GM18517 (cell line): Measurements from ENCODE around the gene IL3.

Experiments
- ATAC-seq: cut with Tn5 transposase; IDR thresholded peaks from one replicate; pipeline ENCODE4 v1.9.1; 2021; ENCODE audit warnings: mild to moderate bottlenecking, moderate library complexity; ENCODE audit not compliant: unreplicated experiment

Gene IL3, protein sequence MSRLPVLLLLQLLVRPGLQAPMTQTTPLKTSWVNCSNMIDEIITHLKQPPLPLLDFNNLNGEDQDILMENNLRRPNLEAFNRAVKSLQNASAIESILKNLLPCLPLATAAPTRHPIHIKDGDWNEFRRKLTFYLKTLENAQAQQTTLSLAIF

DNA sequence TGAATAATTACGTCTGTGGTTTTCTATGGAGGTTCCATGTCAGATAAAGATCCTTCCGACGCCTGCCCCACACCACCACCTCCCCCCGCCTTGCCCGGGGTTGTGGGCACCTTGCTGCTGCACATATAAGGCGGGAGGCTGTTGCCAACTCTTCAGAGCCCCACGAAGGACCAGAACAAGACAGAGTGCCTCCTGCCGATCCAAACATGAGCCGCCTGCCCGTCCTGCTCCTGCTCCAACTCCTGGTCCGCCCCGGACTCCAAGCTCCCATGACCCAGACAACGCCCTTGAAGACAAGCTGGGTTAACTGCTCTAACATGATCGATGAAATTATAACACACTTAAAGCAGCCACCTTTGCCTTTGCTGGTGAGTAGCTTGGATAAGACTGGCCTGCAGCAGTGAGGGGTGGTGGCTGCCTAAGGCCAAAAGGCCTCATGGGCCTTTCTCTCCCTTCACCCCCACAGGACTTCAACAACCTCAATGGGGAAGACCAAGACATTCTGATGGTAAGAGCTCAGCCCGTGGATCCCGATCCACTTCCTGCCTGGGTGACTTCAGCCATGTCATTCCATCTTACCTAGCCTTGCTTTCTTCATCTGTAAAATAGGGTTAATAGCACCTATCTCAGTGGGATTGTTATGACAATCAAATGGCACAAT lies at the start of gene IL3:
TSS of gene IL3 (plus strand) at position 155 of the 661 bp plus-strand sequence. CDS start at position 207, 52 bp downstream.
- no peak for ATAC-seq

DNA sequence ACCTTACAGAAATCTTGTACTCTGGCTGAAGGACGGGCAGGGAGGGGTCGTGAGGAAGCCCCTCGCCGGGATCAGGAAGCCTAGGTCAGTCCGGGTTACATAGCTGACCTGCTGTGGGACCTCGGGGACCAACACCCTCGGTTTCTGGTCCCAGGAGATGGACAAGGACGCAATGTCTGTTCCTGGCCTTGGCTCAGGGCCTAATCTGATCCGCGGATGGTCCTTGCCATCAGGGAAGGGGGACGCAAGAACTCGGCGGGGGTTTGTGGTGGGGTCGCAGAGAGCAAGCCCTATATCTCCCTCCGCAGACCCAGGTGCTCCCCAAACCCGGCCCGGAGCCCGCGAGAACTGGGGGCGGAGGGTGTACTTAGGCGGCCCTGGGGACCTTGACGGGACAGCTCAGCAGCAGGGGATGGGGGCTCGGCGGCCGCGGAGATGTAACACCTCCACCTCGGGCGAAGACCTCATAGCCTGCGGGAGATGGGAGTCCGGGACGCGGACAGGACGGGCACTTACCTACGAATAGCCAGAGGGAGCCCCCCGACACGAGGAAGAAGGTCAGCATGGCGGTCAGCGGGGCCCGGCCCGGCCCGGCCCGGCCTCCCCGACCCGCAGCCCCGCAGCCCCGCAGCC lies 49.4 kb upstream of the IL3 start:
- ATAC-seq, result no peak

DNA sequence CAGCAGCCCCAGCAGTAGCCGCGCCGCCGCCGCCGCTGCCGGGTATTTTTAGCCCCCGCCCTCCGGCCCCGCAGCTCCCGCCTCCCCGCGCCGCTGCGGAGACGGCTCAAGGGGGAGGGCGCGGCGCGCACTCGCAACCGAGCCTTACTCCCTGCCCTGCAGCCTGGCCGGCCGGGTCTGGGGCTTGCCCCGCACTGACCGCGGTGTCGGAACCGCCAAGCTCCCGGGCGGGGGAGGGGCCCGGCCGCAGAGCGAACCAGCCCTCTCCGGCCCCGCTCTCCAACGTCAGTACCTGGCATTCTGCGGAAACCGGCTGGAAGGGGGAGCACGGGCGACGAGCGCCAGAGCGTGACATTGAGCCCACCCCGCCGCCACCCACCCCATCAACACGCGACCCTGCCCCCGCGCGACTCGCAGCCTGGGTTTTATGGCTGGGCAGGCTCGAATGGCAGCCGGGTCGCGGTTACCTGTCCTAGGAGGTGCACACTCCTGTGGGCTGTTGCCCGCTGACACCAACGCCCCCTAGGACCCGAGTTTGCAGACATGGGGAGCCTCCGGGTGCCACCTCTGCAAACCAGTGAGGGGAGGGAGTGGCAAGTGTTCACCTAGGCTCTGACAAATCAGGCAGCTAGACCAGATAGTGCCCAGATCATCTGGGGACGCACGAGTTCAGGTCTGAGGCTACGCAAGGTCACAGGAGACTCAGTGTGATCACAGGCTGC lies 48.7 kb upstream of the IL3 start, which contains the start of gene ACSL6:
TSS of gene ACSL6 (minus strand) at position 37 of the 722 bp plus-strand sequence. CDS start 105 bp downstream, outside the sequence.
- no peak for ATAC-seq

DNA sequence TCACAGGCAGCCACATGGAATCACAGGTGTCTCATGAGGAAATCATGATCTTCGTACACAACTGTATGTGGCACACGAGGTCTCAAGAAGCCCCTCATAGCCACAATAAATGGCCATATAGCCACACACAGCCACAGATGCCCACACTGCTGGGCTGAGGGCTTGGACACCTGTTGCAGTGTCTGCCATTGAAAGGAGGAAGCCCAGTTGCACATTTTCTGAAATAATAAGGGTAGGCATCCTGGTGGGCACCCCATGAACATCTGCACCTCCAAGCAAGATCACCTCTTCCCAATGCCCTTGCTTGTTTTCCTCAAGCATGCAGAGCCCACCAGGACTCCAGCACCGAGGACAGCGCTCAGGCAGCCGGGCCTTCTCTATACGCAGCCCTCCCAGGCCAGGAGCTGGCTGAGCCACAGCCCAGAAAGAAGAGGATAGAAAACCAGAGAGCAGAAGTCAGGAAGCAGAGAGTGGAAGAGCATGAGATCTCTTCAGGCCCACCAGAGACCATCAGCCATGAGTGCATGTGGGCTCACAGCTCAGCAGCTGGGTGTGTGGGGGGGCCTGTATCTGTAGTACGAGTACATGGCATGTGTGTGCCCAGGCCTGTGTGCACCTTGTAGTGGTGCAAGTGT lies 48.0 kb upstream of the IL3 start:
- no peak for ATAC-seq

DNA sequence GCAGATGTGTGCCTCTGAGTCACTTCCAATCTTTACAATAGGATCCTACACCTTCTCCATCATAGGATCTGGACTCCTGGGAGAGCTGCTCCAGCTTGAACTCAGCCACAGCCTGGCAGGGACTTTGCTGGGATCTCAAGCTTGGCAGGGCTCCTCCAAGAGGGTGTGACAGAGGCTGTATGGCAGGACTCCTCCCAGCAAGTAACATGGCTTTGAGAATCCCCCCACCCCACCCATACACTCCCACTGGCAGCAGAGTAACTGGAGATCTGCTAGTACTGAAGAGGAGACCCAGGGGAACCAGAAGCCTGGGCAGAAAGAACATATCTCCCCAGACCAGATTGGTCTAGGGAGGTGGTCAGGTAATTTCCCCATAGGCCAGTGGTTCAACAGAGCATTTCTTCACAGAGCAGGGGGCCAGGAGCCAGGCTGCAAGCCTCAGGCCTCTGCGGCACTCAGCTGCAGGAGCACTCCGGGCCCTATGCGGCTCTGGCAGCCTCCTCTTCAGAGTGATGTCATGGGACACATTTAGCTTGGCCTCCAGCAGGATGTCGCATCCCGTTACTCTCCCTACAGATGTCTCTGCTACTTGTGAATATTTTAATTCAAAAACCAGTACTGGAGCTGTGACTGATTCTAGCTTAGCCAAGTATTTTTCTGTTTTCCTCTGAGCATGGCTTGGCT lies 47.3 kb upstream of the IL3 start:
- no peak for ATAC-seq

DNA sequence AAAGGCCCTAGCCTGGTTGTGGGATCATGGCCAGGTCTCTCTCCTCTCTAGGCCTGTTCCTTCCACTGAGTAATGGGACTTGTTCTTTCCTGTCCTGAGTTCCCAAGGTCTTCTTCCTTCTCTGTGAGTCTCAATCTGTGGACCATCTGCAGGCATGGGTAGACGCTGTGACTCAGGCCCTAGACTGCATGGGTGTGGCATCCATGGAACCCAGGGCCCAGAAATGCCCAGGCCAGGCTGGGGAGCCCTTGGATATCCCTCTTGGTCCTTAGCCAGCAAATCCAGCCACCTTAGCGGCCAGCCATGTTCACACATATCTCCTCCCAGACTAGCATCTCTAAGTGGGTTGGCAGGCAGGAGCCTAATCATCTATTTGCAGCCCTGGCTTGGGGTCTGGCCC lies 46.7 kb upstream of the IL3 start:
- ATAC-seq, result no peak

DNA sequence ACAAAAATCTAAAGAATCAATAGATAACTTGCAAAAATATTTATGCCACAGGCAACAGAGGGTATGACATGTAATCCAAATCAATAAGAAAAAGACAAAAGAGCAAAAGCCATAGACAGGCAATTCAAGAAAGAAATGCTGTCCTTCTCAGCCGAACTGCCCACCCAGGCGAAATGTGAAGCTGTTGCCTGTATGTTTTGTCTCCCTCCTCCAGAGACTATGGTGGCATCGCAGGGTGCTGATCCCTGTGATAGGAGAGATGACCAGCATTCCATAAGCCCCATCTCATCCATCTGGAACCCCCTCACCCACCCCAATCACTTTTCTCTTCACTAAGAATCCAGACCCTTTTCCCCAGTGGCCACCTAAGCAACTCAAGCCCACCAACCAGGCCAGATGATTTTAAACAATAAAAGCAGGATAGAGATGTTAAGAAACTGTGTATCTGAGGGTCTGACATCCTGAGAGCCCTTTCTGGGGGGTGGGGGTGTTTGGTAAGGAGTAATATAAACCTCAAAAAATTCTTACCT lies 43.7 kb upstream of the IL3 start:
- no peak for ATAC-seq

DNA sequence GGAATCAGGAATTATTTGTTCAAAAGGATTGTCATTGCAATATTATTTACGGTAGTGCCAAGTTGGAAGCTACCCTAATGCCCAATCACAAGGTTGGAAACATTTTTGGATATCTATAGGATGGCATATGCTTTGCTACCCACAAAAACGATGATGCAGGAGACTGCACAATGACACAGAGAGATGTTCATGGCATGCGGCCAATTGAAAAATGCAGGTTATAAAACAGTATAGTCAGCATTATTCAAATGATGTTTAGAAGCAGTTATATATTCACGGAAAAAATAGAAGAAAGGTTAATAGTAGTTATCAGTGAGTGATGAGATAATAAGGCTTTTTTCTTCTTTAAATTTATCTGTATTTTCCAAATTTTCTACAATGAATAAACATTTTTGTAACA lies 43.1 kb upstream of the IL3 start:
- no peak for ATAC-seq

DNA sequence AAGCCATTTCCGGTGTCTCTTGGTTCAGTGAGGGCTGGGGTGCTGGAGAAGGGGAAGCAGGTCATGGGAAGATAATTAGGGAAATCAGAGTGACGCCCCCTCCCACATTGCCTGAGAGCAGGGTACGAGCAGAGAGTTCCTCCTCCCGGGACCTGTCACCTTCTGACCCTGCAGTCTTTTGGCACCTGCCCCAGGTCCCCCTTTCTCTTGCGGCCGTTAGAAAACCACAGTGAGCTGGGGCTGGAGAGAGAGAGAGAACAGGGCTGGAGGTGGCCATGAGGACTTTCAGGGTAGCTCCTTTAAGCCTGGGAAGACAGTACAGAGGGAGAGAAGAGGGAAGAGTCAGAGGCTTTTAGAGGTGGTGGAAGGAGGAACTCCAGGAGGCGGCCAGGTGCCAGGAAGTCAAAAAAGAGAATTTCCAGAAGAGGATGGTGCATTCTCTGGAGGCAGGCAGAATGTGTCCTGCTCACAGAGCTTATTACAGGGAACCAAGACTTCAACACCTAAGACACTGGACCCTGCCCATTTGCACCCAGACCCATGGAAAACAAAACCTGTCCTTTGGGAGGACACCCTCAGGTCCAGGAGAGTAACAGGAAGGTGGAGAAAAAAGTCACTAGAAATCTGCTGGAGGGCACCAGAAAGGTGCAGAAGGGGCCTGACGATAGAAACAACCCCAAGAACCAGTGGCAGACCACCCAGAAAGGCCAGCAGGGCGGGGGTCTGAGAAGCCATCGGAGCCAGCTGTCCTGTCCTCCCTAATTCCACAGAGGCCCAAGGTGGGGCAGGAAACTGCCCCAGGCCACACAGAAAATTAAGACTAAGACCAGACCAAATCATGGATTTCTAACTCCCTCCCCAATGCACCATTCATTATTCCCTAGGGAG lies 42.5 kb upstream of the IL3 start:
- no peak for ATAC-seq

DNA sequence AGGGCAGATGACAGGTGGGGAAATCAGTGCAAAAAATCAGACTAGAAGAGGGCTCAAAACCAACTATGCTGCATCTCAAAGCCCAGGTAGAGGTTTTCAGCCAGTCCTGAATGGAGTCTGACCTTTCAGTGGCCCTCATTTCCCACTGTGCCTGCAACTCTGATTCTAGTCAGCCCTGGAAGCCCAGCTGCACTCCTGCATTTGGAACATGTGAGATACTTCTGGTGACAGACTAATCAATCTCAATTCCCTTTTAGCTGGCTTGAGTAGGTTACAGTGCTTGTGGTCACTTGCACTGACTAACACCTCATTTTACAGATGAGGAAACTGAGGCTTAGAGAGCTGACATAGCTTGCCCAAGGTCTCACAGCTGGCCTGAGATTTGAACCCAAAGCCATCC lies 41.1 kb upstream of the IL3 start:
- ATAC-seq, result no peak

DNA sequence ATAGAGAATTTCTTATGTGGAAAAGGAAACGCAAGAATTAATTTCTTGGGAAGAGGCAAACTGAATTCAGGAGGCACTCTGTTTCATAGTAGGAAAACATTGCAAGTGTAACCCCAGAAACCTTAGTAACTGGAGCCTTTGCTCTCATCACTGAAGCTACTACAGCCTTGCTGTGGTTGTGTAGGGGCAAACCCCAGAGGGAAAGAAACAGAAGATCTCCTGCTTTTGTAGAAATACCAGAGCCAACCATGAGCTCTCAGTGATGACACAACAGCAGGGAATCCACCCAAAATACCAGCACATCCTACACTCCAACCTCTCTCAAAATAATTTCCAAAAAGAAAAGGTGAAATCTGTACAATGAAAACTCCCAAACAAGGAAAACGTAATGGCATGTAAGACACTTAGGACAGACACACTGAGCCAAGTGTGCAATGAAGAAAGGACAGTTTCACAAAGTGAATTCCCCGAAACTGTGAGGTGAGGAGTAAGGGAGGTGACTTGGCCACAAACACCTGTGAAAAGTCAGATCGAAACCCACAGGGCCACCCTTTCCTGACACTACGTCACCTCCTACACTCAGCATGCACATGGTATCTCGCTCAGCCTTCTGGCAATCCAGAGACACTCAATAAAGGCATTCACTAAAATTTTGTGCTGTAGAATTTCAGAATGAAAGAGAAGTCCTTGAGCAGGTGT lies 40.4 kb upstream of the IL3 start:
- peak; percentile 99 for ATAC-seq

DNA sequence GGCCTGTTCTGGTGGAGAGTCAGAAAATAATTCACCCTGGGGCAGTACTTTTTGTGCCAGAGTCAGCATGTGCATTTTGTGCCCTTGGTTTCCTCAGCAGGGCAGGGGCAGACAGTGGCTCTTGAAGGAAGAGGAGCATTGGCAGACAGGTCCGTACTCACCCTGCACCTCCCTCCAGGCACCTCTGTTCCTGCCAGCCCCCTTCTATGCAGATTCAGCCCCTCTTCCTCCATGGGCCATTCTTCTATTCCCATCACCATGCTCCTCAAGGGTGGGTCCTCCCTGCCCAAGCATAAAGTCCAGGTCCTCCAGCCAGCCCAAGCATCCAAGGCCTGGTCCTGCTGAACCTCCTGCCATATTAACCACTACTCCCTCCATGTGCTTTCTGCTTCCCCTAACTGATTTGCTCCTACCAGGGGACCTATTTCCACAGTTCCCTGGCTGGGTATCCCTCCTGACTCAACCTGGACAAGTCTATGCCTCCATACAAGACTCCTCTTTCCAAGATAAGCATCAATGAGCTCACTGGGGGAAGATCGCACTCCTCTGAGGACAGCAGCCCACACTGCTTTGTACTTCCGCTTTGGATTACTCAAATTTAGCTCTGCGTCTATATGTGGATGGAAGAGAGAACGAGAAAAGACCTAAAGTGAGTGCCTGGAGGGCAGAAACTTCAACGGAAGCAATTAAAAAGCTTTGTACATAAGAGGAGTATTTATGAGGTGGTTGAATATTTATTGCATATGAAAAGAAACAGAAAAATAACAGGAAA lies 39.7 kb upstream of the IL3 start:
- no peak for ATAC-seq

DNA sequence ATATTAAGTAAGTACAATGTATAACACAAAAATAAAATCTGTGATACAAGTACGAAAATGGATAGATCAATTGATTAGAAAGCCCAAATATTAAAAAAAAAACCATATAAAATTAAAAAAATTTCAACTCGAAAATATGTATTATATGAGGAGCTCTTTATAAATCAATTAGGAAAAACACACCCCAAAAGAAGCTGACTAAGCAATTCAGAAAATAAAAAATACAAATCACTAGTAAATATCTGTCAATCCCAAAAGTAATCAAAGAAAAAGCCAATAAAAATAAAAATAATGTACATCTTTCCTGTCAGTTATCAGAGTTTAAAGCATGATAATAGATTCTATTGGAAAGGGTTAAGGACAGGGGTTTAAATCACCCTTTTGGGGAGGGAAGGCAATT lies 38.8 kb upstream of the IL3 start:
- ATAC-seq, result no peak

DNA sequence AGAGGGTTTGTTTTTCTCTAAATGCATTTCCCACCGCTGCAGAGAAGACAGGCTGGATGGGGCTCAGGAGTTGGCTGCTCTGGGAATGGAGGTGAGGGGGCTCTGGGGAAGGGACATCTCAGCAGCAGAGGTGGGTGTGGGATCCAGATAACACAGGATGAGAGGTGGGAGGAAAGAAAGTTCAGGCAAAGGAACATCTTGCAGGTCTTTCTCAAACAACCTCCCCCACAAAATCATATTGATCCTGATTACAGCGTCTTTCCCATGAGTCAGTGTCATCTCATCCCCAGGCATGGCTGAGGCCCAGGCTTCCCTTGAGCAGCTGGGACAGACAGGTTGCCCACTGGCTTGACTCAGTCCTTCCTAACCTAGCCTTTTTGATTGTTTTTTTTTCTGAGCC lies 37.7 kb upstream of the IL3 start:
- ATAC-seq, result no peak

DNA sequence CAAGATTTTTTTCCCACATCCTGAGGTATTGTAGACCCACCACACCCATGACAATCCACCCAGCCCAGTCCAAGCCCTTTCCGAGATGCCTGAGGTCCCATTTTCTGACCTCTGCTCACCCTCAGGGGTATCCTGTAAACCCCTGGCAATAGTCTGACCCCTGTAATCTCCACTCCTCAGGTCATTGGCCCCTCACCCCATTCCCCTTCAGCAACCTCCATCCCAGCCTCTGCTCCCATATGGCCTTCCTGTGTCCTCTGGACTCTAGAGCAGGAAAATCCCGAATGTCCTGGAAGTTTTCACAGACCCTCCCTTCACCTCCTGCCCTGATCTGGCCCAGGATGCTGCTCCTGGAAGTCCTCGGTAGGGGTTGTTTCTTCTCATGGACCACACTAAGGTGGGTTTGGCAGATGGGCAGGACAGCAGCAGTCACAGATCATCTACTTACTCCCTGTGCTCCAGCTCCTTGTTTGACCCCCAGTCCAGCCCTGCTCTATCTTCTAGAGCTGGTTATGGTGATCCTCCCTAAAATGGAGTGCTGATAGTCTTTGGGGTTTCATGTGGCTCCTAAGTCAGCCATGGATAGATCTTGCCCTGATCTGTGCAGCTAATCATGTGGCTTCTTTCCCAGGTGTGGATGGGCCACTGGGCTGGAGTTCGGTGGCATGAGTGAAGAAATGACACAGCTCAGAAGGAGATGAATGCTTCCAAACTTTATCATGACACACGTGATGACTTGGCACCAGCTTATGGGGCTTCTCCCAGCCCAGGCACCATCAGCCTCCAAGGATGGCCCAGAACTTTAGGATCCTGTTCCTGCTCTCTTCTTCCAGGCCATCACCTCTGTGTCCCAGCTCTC lies 37.0 kb upstream of the IL3 start:
- ATAC-seq, result no peak

DNA sequence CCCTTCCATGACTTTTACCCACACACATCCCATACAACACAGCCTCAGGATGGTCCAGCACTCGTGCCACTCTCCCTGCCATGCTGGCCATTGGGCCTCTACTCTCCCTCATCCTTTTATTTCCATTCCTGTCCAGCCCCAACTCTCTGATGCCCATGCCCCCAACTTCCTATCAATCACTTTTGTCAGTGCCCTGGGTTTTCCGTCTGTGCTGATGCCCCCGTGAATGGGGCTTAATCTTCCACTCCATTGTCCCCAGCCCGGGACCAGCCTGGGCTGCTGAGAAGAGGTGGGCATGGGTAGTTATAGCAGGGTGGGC lies 36.4 kb upstream of the IL3 start:
- no peak for ATAC-seq

DNA sequence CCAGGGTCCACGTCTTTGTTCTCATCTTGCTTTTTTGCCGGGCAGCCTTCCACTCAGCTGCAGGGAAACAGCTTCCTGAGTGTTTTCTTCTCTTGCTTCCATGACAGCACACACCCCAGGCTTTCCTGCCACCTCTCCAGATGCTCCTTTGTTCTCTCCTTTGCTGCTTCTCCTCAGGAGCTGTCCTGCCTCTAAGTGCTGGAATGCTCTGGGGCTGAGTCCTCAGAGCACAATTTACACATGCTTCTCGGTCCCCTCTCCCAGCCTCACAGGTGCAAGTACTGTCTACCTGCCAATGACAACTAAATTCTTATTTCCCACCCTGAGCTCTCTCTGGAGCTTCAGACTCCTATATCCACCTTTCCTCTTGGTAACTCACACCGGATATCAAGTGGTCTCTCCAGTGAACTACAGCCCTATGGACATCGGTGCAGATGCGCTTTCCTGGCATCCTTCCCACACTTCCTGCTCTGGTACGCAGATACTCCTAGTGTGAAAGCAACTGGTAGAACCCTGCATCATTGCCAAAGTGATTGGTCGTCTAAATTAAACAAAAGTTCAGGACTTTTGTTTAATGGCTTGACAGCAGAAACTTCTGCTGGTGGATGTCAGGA lies 35.6 kb upstream of the IL3 start:
- ATAC-seq, result no peak
